CD4-positive, alpha-beta T cell treated with Interleukin-4 for 1 hour (primary cell): ENCODE results near the gene RIPOR3.
"Not testable (repeated sequence)": the region's sequence is repeated elsewhere in the genome, so short reads cannot be mapped to it uniquely, and the experiment has no call there.

Source experiments
- DNase-seq, 2 donors: peaks; one replicate each; pipeline ENCODE4 v3.0.0-alpha.2; 2020 to 2022

RIPOR3 gene

GRCh38 chr20:50628853-50629669 lies 62.3 kb downstream of the RIPOR3 start:
- no peak for DNase-seq

- DNase-seq: no peak
Observed at GRCh38 chr20:50628332-50628731, 63.0 kb downstream of the RIPOR3 start.

- no peak for DNase-seq
Observed at GRCh38 chr20:50627747-50628146, 63.6 kb downstream of the RIPOR3 start.

DNA sequence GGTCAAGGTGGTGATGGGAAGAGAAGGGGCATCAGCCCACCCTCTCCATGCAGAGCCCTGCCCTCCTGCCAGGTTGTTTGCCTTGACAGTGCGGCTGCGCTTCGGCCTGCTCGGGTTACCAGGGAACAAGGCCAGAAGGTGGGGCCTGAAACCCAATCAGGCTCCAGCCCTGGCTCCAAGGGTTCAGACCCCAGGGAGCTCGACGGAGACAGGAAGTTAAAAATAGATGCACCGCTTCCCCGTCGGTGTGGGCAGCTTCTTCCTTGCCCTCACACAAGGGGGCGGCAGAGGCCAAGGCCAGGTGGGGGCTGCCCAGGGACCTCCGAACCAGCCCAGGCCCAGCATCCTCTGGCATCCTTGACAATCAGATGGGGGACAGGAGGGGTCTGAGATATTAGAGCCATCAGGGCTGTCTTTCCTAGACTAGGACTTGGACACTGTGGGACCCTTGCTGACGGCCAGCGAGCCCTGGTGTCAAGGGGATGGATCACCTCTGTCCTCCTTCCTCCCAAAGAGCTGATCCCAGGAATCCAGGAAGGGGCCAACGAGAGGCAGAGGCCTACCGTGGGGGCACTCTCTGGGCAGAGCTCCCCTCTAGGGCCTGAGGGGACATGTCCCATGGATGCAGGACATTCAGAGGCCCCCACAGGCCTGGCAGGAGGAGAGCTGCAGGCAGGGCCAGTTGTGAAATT lies 65.2 kb downstream of the RIPOR3 start:
- DNase-seq: no peak

- DNase-seq: no peak
Observed at GRCh38 chr20:50624351-50625016, 66.9 kb downstream of the RIPOR3 start.

DNA sequence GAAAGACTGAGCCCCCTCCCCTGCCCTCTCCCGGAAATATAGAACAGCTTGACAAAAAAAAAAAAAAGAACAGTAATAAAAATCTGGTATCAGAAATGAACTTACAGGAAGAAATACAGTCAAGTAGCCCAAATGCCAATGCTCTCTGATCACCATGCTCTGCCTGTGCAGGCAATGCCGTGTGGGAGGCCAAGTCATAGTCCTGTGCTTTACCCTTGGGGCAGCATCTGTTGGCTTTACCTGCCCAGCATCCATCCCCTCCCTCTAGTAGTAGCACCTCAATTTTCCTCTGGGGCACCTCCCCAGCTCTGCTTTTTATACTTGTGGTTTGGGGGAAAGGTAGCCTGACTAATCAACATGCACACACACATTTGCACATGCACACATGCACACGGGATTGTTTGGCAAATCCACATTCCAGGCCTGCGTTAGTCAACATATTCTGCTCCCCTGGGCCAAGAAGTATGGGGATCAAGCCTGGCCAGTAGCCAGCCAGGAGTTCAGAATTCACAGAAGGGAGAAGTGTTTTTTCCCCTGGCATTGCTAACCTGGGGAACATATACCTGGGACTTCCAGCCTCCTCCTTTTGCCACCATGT lies 70.2 kb downstream of the RIPOR3 start:
- DNase-seq: no peak

GRCh38 chr20:50620459-50620858 lies 70.9 kb downstream of the RIPOR3 start:
- not testable (repeated sequence) for DNase-seq

DNA sequence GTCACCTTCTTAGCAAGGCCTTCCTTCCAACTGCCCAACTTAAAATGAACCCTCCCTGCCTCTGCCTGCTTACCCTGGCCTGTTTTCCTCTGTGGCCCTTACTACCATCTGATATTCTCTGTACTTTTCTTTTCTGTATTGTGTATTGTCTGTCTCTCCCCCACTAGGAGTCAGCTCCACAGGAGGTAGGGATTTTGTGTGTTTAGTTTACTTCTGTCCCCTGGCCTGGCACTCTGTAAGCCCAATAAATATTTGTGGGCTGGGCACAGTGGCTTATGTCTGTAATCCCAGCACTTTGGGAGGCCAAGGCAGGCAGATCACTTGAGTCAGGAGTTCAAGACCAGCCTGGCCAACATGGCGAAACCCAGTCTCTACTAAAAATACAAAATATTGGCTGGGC lies 72.8 kb downstream of the RIPOR3 start:
- no peak for DNase-seq

DNA sequence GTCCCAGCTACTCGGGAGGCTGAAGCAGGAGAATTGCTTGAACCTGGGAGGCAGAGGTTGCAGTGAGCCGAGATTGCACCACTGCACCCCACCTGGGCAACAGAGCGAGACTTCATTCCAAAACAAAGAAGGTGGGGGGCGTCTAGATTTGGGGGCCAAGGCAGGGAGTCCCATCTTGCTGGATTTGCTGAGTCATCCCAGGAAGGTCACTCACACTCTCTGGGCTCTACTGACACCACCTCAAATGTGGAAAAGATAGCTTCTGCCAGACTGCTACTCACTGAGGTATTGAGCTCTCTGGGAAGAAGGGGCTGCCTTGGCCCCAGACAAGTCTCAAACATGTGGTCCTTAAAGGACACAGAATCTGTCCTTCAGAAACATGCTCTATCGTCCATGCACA lies 74.3 kb downstream of the RIPOR3 start:
- no peak for DNase-seq

GRCh38 chr20:50615407-50615806 lies 75.9 kb downstream of the RIPOR3 start:
- DNase-seq: no peak

DNA sequence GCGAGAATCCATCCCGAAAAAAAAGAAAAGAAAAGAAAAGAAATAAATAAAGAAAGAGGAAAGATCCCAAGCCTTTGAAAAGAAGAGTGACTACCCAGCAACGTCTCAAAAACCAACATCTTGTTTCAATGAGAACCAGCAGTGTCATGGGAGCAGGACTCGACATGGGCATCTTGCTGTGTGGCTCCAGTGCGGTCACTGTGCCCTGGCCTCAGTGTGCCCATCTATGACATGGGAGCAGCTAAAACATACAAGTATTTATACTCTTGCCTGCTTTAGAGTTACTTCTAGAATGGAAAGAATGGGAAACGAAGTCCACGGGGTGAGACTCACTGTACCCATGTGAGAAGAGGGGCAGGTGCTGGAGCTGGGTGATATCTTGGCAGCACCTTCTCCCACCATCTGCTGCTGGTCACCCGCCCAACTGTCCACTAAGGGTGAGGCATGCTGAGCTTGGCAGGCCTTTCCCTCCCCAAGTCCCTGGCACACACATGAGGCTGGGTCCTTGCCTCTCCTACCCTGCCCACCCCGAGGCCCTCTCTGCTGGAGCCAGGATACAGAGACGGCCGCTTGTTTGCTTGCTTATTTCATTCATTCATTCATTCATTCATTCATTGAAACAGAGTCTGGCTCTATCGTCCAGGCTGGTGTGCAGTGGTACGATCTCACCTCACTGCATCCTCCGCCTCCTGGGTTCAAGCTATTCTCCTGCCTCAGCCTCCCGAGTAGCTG lies 77.7 kb downstream of the RIPOR3 start:
- no peak for DNase-seq

DNA sequence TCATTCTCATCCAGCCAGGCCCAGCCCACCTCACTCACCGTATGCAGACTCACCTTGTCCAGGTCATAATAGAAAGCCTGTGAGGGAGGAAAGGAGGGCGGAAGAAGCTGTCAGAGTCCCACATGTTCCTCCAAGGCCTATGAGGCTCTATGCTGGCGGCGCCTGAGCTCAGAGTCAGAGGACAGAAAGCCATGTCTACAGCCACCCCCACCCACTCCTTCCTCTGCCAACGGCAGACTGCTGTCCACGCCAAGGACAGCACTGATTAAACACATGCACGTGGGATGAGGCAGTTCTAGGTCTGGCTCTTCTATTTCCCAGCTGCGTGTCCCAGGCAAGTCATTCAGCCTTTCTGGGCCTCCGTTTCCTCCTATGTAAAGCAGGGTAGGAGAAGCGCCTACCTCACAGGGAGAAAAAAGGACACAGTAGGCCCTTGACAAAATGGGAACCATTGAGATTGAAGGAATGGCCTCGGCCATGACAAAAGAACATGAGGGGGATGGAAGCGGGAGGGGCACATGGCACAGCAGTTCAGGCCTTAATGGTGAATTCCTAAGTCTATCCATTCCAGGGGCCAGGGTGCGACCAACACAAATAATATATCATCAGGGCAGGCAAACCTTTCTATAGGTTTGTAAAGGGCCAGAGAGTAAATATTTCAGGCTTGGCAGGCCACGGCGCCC lies 80.1 kb downstream of the RIPOR3 start:
- no peak for DNase-seq

DNA sequence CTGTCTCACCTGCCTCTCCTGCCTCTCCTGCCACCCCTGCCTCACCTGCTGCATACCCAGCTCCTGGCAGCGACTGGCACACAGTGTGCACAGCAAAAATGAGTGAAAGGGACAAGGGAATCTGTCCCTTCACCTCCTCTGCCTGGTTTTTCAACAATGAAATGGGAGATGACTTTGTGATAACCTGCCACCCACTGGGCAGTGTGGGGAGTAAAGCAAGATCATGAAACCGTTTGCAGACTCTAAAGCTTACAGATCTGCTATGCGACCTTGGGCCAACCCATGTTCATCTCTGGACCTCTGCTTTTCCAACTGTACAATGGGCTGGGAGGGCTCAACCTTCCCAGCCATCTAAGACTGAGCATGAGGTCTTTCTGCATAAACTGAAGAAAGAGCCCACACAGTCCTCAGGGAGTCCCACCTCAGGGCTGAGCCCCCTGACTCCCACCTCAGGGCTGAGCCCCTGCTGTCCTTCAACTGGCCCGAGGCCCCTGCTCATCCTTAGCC lies 81.1 kb downstream of the RIPOR3 start:
- no peak for DNase-seq

- DNase-seq: no peak
Observed at GRCh38 chr20:50609438-50609989, 81.8 kb downstream of the RIPOR3 start.

DNA sequence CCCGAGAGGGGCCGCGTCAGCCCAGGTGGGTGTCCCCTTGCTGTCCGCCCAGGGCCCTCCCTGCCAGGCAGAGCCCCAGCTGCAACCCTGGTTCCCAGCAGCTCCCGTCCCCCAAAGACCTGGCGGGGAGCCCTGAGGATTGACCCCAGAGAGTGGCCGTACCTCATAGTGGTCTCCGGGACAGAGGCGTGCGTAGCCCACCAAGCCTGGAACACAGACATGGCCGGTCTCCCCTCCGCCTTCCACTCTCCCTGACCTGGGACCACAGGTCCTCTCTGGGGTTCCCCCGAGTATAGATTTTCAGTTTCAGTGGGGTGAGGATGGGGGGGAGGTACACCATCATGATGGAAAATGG lies 82.6 kb downstream of the RIPOR3 start:
- no peak for DNase-seq

DNA sequence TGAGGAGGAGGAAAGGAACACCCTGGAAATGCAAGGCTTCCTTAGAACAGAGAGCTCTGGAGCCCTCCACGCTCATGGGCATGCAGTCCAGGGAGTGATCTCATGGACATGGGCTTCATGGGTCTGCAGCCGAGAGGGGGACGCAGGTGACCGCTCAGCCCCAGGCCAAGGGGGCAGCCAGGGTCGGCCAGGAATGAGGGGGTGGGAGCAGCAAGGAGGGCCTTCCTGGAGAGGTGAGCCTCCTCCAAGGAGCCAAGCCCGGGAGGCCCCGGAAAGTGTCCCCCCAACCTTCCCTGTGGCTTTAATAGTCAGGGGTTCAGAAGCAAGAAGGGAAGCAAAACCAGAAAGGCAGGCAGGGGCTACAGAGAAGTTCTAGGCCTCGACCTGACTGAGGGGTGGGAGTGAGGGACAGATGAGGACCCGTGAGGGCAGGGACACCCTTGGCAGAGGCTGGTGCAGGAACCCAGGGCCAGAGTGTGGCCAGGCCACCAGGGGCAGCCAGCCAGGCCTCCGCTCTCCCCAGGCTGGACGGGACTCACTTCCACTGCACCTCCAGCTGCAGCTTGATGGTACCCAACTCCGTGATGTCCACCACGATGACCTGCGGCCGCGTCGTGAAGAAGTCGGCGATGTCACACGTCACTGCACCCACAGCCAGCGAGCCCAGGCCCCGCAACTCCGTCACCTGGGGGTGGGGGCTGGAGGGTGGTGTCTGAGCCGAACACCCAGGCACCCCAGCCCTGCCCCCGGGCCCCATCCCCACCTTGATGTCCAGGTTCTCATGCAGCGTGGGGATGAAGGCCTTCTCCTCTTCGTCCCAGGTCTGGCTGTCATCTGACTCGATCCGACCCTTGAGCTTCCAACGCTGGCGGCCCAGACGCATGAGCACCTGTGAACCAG lies 83.2 kb downstream of the RIPOR3 start:
- no peak for DNase-seq

DNA sequence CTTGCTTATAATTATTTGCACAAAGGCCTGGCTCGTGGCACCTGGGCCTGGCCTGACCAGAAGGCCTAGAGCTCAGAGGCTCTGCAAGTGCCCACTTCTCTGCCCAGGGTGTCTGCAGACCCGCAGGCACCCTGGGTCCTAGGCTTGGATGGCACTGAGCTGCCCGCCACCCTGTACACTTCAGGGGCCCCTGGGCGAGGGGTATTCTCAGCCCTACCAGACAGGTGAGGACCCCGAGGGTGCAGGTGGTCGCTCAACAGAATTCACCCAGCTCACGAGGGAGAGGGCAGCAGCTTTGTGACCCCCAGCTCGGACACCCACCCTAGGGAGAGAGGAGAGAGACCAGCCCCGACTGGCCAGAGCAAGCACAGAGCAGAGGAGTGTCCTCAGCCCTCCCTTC lies 83.9 kb downstream of the RIPOR3 start:
- DNase-seq: no peak

DNA sequence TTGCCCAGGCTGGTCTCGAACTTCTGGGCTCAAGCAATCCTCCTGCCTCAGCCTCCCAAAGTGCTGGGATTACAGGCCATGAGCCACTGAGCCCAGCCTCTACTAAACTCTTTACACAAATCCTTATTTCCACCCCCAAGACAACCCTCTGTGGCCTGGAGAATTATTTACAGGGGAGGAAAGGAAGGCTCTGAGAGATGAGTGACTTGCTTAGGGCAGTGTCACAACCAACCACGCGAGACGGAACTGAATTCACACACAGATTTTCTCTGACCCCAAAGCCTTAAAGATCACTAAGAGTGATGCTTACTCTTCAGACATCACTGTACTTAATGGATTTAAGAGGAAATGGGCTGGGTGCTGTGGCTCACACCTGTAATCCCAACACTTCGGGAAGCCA lies 86.2 kb downstream of the RIPOR3 start:
- DNase-seq: no peak

- DNase-seq: no peak
Observed at GRCh38 chr20:50604451-50604850, 86.9 kb downstream of the RIPOR3 start.

DNA sequence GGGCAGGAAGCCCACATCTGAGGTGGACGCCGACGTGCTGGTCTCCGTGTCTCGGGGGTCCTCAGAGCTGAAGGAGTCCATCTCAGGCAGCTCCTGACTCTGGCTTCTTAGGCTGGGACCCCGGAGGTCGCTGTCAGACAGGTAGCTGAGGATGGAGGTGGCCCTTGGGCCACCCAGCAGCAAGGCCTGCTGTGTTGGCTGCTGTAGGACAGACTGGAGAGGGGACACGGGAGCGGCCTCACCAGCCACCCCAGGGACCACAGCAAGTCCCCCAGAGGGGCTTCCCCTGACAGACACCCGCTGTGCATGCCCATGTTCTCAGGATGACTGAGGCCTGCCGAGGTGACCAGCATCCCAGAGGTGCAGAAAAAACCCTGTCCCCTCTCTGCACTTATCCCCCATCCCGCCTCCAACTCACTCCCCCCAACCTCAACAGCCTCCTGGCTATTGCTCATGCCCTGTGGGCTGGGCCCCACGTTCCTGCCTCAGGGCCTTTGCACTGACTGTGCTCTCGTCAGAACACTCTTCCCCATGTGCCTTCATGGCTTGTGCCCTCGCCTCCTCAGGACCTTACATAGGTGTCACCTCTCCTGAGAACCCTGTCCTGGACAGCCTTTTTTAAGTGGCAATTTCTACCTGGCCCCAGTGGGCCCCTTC lies 88.8 kb downstream of the RIPOR3 start:
- DNase-seq: no peak
